ENCODE measurements around the gene SORCS2.

- TF ChIP-seq, protein P1, sequence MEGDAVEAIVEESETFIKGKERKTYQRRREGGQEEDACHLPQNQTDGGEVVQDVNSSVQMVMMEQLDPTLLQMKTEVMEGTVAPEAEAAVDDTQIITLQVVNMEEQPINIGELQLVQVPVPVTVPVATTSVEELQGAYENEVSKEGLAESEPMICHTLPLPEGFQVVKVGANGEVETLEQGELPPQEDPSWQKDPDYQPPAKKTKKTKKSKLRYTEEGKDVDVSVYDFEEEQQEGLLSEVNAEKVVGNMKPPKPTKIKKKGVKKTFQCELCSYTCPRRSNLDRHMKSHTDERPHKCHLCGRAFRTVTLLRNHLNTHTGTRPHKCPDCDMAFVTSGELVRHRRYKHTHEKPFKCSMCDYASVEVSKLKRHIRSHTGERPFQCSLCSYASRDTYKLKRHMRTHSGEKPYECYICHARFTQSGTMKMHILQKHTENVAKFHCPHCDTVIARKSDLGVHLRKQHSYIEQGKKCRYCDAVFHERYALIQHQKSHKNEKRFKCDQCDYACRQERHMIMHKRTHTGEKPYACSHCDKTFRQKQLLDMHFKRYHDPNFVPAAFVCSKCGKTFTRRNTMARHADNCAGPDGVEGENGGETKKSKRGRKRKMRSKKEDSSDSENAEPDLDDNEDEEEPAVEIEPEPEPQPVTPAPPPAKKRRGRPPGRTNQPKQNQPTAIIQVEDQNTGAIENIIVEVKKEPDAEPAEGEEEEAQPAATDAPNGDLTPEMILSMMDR (conservative IDR thresholded peaks at IDR 0.05; ENCODE audit: low read depth, low read length) = no peak
- TF ChIP-seq RAD21 (IDR thresholded peaks at IDR 0.05; ENCODE audit: low read length) = no peak
- no peak for TF ChIP-seq CHD1 (IDR thresholded peaks at IDR 0.05; ENCODE audit: low read depth, low read length)
- TF ChIP-seq POLR2A (IDR thresholded peaks at IDR 0.05; ENCODE audit: low read depth, low read length) = no peak
- no peak for TF ChIP-seq NFE2L2 (IDR thresholded peaks at IDR 0.05; ENCODE audit: low read depth, low read length)
- TF ChIP-seq, protein P2, sequence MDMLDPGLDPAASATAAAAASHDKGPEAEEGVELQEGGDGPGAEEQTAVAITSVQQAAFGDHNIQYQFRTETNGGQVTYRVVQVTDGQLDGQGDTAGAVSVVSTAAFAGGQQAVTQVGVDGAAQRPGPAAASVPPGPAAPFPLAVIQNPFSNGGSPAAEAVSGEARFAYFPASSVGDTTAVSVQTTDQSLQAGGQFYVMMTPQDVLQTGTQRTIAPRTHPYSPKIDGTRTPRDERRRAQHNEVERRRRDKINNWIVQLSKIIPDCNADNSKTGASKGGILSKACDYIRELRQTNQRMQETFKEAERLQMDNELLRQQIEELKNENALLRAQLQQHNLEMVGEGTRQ (IDR thresholded peaks at IDR 0.05; ENCODE audit: low read depth, low read length) = no peak
- TF ChIP-seq BHLHE40 (IDR thresholded peaks at IDR 0.05; ENCODE audit: low read depth, low read length) = no peak
- no peak for TF ChIP-seq FOS (IDR thresholded peaks at IDR 0.05; ENCODE audit: low read depth, low read length)
- no peak for TF ChIP-seq RCOR1 (IDR thresholded peaks at IDR 0.05; ENCODE audit: insufficient replicate concordance, low read length)
- TF ChIP-seq RFX5 (IDR thresholded peaks at IDR 0.05; ENCODE audit: low read depth, low read length) = no peak
Measured at GRCh38 chr4:7458066-7458425, 265.7 kb downstream of the SORCS2 start.
